WTC11 (cell line): ENCODE data around the gene NIFK. TPM values are rescaled to one million over a fixed set of nuclear protein-coding genes. Genes with fewer than 3 reads are reported as not detected.
"Not testable (repeated sequence)": the region's sequence is repeated elsewhere in the genome, so short reads cannot be mapped to it uniquely, and the experiment has no call there.

Source experiments
- ATAC-seq: fragments of 200-7000 bp; cut with Tn5 transposase; 2 replicates; pipeline ENCODE4 v1.10.0; 2021; ENCODE audit warnings: mild to moderate bottlenecking, moderate library complexity
- CTCF ChIA-PET: fragments of 300-600 bp; sonication (Branson Sonifier 250); formaldehyde crosslinking; loops from one replicate; lab custom pipeline; 2021; ENCODE audit warnings: antibody characterized with exemption; lab: Charles Lee
- POLR2A ChIA-PET: fragments of 350-600 bp; sonication (Branson Sonifier 250); formaldehyde crosslinking; loops from one replicate; lab custom pipeline; 2021; ENCODE audit warnings: antibody characterized with exemption; lab: Charles Lee
- DNase-seq: peaks from one replicate; pipeline ENCODE4 v3.0.0; 2021; ENCODE audit warnings: low spot score
- H3K27ac Mint-ChIP-seq: 2 replicates; pipeline ENCODE4 v1.8.0; 2021; ENCODE audit warnings: mixed read lengths
- H3K27me3 Mint-ChIP-seq: 2 replicates; pipeline ENCODE4 v1.8.0; 2021; ENCODE audit warnings: low read depth, mild to moderate bottlenecking, moderate library complexity, mixed read lengths
- H3K36me3 Mint-ChIP-seq: 2 replicates; pipeline ENCODE4 v1.8.0; 2021; ENCODE audit warnings: mixed read lengths
- H3K4me1 Mint-ChIP-seq: 2 replicates; pipeline ENCODE4 v1.8.0; 2022; ENCODE audit warnings: mixed read lengths
- H3K4me3 Mint-ChIP-seq: 2 replicates; pipeline ENCODE4 v1.8.0; 2021; ENCODE audit warnings: mild to moderate bottlenecking, moderate library complexity, mixed read lengths
- H3K9me3 Mint-ChIP-seq: 2 replicates; pipeline ENCODE4 v1.8.0; 2021; ENCODE audit warnings: mixed read lengths
- ATF6 ChIP-seq: sonication (generic); formaldehyde crosslinking; IDR thresholded peaks from 2 replicates; pipeline ENCODE4 v1.8.1; 2023; ENCODE audit warnings: mild to moderate bottlenecking, missing genetic modification reagents
- CREB1 ChIP-seq: sonication (generic); formaldehyde crosslinking; IDR thresholded peaks from 2 replicates; pipeline ENCODE4 v1.8.0; 2023; ENCODE audit warnings: mild to moderate bottlenecking, missing genetic modification reagents
- E2F1 ChIP-seq: sonication (generic); formaldehyde crosslinking; IDR thresholded peaks from 2 replicates; pipeline ENCODE4 v1.8.0; 2022; ENCODE audit warnings: mild to moderate bottlenecking, missing genetic modification reagents
- E2F5 ChIP-seq: sonication (generic); formaldehyde crosslinking; IDR thresholded peaks from 2 replicates; pipeline ENCODE4 v1.8.1; 2022; ENCODE audit warnings: mild to moderate bottlenecking, moderate library complexity, missing genetic modification reagents
- EMX1 ChIP-seq: fragments of 250-450 bp; sonication (Bioruptor Pico); IDR thresholded peaks from 2 replicates; pipeline ENCODE4 v1.8.0; 2021; ENCODE audit warnings: mild to moderate bottlenecking
- ERG ChIP-seq: fragments of 250-450 bp; sonication (Bioruptor Pico); IDR thresholded peaks from 2 replicates; pipeline ENCODE4 v1.8.0; 2021; ENCODE audit warnings: mild to moderate bottlenecking
- ETV6 ChIP-seq: sonication (generic); formaldehyde crosslinking; IDR thresholded peaks from 2 replicates; pipeline ENCODE4 v1.8.1; 2022; ENCODE audit warnings: mild to moderate bottlenecking, missing genetic modification reagents
- GTF2I ChIP-seq: fragments of 250-450 bp; sonication (Bioruptor Pico); conservative IDR thresholded peaks from 2 replicates; pipeline ENCODE4 v1.4.0; 2021; ENCODE audit warnings: mild to moderate bottlenecking
- HMGA2 ChIP-seq: fragments of 250-450 bp; sonication (Bioruptor Pico); IDR thresholded peaks from 2 replicates; pipeline ENCODE4 v1.4.0; 2021; ENCODE audit warnings: mild to moderate bottlenecking, moderate library complexity
- IRF1 ChIP-seq: sonication (generic); formaldehyde crosslinking; IDR thresholded peaks from 2 replicates; pipeline ENCODE4 v1.8.0; 2023; ENCODE audit warnings: missing genetic modification reagents
- IRF2 ChIP-seq: sonication (generic); formaldehyde crosslinking; IDR thresholded peaks from 2 replicates; pipeline ENCODE4 v1.8.0; 2022; ENCODE audit warnings: low read depth, missing genetic modification reagents, borderline replicate concordance
- MAX ChIP-seq: sonication (generic); formaldehyde crosslinking; IDR thresholded peaks from 2 replicates; pipeline ENCODE4 v1.8.0; 2022; ENCODE audit warnings: mild to moderate bottlenecking, missing genetic modification reagents
- MXD4 ChIP-seq: fragments of 250-450 bp; sonication (Bioruptor Pico); IDR thresholded peaks from 2 replicates; pipeline ENCODE4 v1.8.0; 2021; ENCODE audit warnings: mild to moderate bottlenecking, moderate library complexity, borderline replicate concordance
- MYBL2 ChIP-seq: sonication (generic); formaldehyde crosslinking; IDR thresholded peaks from 2 replicates; pipeline ENCODE4 v1.8.1; 2023; ENCODE audit warnings: mild to moderate bottlenecking, moderate library complexity, missing genetic modification reagents
- NFATC4 ChIP-seq: fragments of 250-450 bp; sonication (Bioruptor Pico); IDR thresholded peaks from 2 replicates; pipeline ENCODE4 v1.9.0; 2021; ENCODE audit warnings: mild to moderate bottlenecking
- TCF7 ChIP-seq: sonication (generic); formaldehyde crosslinking; IDR thresholded peaks from 2 replicates; pipeline ENCODE4 v1.8.0; 2022; ENCODE audit warnings: mild to moderate bottlenecking, low read depth, missing genetic modification reagents, moderate library complexity
- ZNF121 ChIP-seq: sonication (generic); formaldehyde crosslinking; IDR thresholded peaks from 2 replicates; pipeline ENCODE4 v1.8.0; 2023; ENCODE audit warnings: missing genetic modification reagents
- ZNF263 ChIP-seq: sonication (generic); formaldehyde crosslinking; IDR thresholded peaks from 2 replicates; pipeline ENCODE4 v1.8.1; 2022; ENCODE audit warnings: low read depth, mild to moderate bottlenecking, moderate library complexity, missing genetic modification reagents
- ZNF281 ChIP-seq: sonication (generic); formaldehyde crosslinking; IDR thresholded peaks from 2 replicates; pipeline ENCODE4 v1.8.0; 2023; ENCODE audit warnings: mild to moderate bottlenecking, missing genetic modification reagents
- ZSCAN18 ChIP-seq: fragments of 250-450 bp; sonication (Bioruptor Pico); IDR thresholded peaks from 2 replicates; pipeline ENCODE4 v2.1.2; 2022; ENCODE audit warnings: mild to moderate bottlenecking, moderate library complexity
- total RNA-seq: library from RNA; stranded (reverse); gene quantifications from 3 replicates; pipeline ENCODE4 v1.2.3, GENCODE V29; 2021

The NIFK gene
- total RNA-seq, 1 experiment from 2014 or later, result 91.3 TPM

- Mint-ChIP-seq H3K4me3 (no peak overlapping the region), H3K9me3 (peaks cover 6% of the 10 kb centered on the region), H3K27ac (no peak overlapping the region), H3K27me3 (no peaks in the 10 kb centered on the region), H3K4me1 (peaks cover 23% of the 10 kb centered on the region), H3K36me3 (0 out of 2 replicates have a peak, but pooled peaks cover 3% of the 10 kb centered on the region)
- DNase-seq (no peak), ATAC-seq (peak; percentile 51)
- TF ChIP-seq ETV6 (no peak), GTF2I (no peak), ERG (CRISPR knock-in tag) (no peak), NFATC4 (no peak), MAX (CRISPR knock-in tag) (no peak), EMX1 (no peak), IRF2 (CRISPR knock-in tag) (no peak), CREB1 (CRISPR knock-in tag) (no peak)
- ChIA-PET CTCF (no interaction called here), POLR2A (no interaction called here)
Observed at GRCh38 chr2:121695171-121695451, 41.6 kb downstream of the NIFK start.

- CTCF ChIA-PET, result no interaction called here
- Mint-ChIP-seq H3K4me3 (no peak overlapping the region), H3K27ac (no peak overlapping the region), H3K36me3 (0 out of 2 replicates have a peak, but pooled peaks cover 3% of the 10 kb centered on the region), H3K9me3 (peaks cover 9% of the 10 kb centered on the region), H3K27me3 (no peaks in the 10 kb centered on the region), H3K4me1 (peaks cover 27% of the 10 kb centered on the region)
- peak; percentile 10; the same call in 1 of the 2 replicates for ATAC-seq
- TF ChIP-seq TCF7 (CRISPR knock-in tag) (no peak), ZSCAN18 (CRISPR knock-in tag) (no peak), MYBL2 (CRISPR knock-in tag) (no peak), E2F5 (CRISPR knock-in tag) (no peak), ATF6 (no peak), ZNF281 (no peak), ZNF263 (no peak), IRF1 (CRISPR knock-in tag) (no peak), HMGA2 (CRISPR knock-in tag) (no peak), E2F1 (no peak), MXD4 (CRISPR knock-in tag) (no peak), ZNF121 (CRISPR knock-in tag) (no peak)
- no peak for DNase-seq
- POLR2A ChIA-PET, result no interaction called here
Observed at GRCh38 chr2:121694398-121695170, 42.1 kb downstream of the NIFK start.

GRCh38 chr2:121690572-121690971, 46.1 kb downstream of the NIFK start:
- peaks cover 40% of the 10 kb centered on the region for H3K4me1 Mint-ChIP-seq
- not testable (repeated sequence) for H3K4me3 Mint-ChIP-seq, H3K27me3 Mint-ChIP-seq, H3K9me3 Mint-ChIP-seq, H3K36me3 Mint-ChIP-seq, DNase-seq, H3K27ac Mint-ChIP-seq, ATAC-seq
- ChIA-PET CTCF (interaction anchor here (0.6 kb wide), 1 partner anchor 11 kb away, joined by 3 read pairs; no protein-coding TSS in a partner anchor), POLR2A (interaction anchor here (1.3 kb wide), 1 partner anchor 160 kb away, joined by 3 read pairs; the partner anchor contains the start of gene RNU4ATAC)
